Prostate gland (tissue), 2 donors: Measurements from ENCODE around the gene REG4. TPM values are rescaled to one million over a fixed set of nuclear protein-coding genes. Genes with fewer than 3 reads are reported as not detected.
"Not testable (repeated sequence)": the region's sequence is repeated elsewhere in the genome, so short reads cannot be mapped to it uniquely, and the experiment has no call there.

Experiments
- DNase-seq: peaks from one replicate; pipeline ENCODE4 v3.0.0-alpha.2; 2019; ENCODE audit warnings: low spot score
- H3K27ac ChIP-seq, 2 donors: fragments of 200-600 bp; sonication (generic); 2 replicates each; pipeline ENCODE4 v1.5.1; 2017 to 2019
- H3K27me3 ChIP-seq: fragments of 200-600 bp; sonication (generic); replicated peaks from 2 replicates; pipeline ENCODE4 v1.5.1; 2019; ENCODE audit not compliant: insufficient read depth
- H3K36me3 ChIP-seq, 2 donors: fragments of 200-600 bp; sonication (generic); 1 replicate in 1 of 2; 2 replicates in 1 of 2; pipeline versions ENCODE4 v1.5.1 to v1.8.1; 2017 to 2019
- H3K4me1 ChIP-seq: fragments of 200-600 bp; sonication (generic); replicated peaks from 2 replicates; pipeline ENCODE4 v1.5.1; 2019
- H3K4me3 ChIP-seq, 2 donors: fragments of 200-600 bp; sonication (generic); 2 replicates each; pipeline ENCODE4 v1.5.1; 2017 to 2019
- H3K9me3 ChIP-seq: fragments of 200-600 bp; sonication (generic); 2 replicates; pipeline ENCODE4 v1.5.1; 2017
- CTCF ChIP-seq, 4 experiments: fragments of 200-600 bp in 2 of 4; fragments of 450-650 bp in 2 of 4; sonication (generic) in 2 of 4; IDR thresholded peaks; 1 replicate in 3 of 4; 2 replicates in 1 of 4; pipeline ENCODE4 v1.5.1; 2016 to 2019; ENCODE audit warnings: antibody characterized with exemption in 4 of 4, mild to moderate bottlenecking in 2 of 4, moderate library complexity in 2 of 4
- POLR2A ChIP-seq: fragments of 450-650 bp; IDR thresholded peaks from one replicate; pipeline ENCODE4 v1.6.1; 2016; ENCODE audit warnings: antibody characterized with exemption, mild to moderate bottlenecking
- POLR2AphosphoS5 ChIP-seq: sonication (generic); formaldehyde crosslinking; IDR thresholded peaks from one replicate; pipeline ENCODE4 v1.6.1; 2017; ENCODE audit warnings: antibody characterized with exemption
- WGBS: methylation state at CpG from one replicate; pipeline ENCODE4 v1.1.5; 2018; 5-methylcytosine and 5-hydroxymethylcytosine counted together
- intact Hi-C: fragments of 100-400 bp; cut with DNase I; formaldehyde crosslinking; loops from one replicate; pipeline ENCODE4 v1.14.2; 2022
- total RNA-seq, 2 donors: library from RNA; depleted of rRNA; stranded (reverse); fragments of >200 nt; gene quantifications; one replicate each; pipeline ENCODE4 v1.1.0, GENCODE V29; 2016

Gene REG4
- total RNA-seq, 2 donors from 2014 or later, result 0.62 to 2.0 TPM

- intact Hi-C loops, result no loop called here
- H3K9me3 ChIP-seq, result no peaks in the 10 kb centered on the region
- no peaks in the 10 kb centered on the region for H3K27me3 ChIP-seq
- no peak overlapping the region for H3K4me3 ChIP-seq
- 63% methylated on average over 4 of the region's 4 CpGs for WGBS
- H3K4me1 ChIP-seq, result no peaks in the 10 kb centered on the region
- H3K27ac ChIP-seq, result no peak overlapping the region
- no peak for TF ChIP-seq CTCF (IDR thresholded peaks at IDR 0.05)
- no peak for TF ChIP-seq POLR2AphosphoS5
- no peak for TF ChIP-seq POLR2A
- H3K36me3 ChIP-seq, result no peaks in the 10 kb centered on the region
- no peak for DNase-seq
These were observed 18.4 kb upstream of the REG4 start for GRCh38 chr1:119829625-119830024.

DNA sequence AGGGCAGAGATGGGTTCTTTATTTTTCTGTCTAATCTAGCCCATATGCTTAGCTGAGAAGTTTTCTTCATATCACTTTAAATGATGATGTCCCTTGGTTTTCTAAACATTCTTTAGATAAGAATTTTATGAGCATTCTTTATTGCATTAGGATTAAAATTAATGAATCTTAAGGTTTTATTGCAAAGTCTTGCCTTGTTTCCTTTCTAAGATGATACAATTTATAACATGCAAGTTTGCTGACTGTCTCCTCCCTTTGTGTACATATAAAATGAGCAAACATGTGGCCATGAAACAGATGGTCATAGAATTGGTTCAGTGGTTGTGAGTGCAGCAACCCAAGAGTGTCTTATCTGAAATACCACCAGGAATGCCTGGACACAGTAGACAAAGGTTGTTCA is 17.7 kb upstream of the REG4 start:
- H3K36me3 ChIP-seq, H3K27me3 ChIP-seq, intact Hi-C loops, H3K4me1 ChIP-seq, H3K9me3 ChIP-seq, H3K27ac ChIP-seq, H3K4me3 ChIP-seq, DNase-seq: not testable (repeated sequence)

- intact Hi-C loops, result no loop called here
- Histone ChIP-seq H3K27me3 (no peaks in the 10 kb centered on the region), H3K9me3 (no peaks in the 10 kb centered on the region), H3K4me1 (no peaks in the 10 kb centered on the region), H3K27ac (no peak overlapping the region), H3K36me3 (no peaks in the 10 kb centered on the region), H3K4me3 (no peak overlapping the region)
- TF ChIP-seq POLR2AphosphoS5 (no peak), POLR2A (no peak), CTCF (IDR thresholded peaks at IDR 0.05) (no peak)
- 81% methylated on average over 3 of the region's 3 CpGs for WGBS
- DNase-seq, result no peak
These were observed 17.0 kb upstream of the REG4 start for GRCh38 chr1:119828266-119828665.

DNA sequence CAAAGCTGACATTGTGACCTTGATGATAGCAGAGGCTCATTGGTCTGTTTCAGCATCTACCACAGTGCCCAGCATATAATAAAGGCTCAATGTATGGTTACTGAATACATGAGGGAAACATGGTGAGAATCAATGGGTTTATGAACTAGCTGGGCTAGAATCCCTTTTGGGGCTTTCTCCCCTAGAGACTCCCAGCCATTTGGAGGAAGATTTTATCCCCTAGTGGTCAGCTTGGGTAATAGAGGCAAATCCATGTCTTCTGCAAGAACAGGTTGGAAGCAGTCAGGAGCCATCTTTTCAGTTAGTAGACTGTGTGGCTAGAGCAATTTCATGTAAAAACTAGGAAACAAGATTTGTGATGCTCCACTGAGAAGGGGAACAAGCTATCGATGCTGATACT is 15.8 kb upstream of the REG4 start:
- no peak overlapping the region for H3K27ac ChIP-seq
- no peak overlapping the region for H3K4me3 ChIP-seq
- intact Hi-C loops, result no loop called here
- no peaks in the 10 kb centered on the region for H3K9me3 ChIP-seq
- no peak for TF ChIP-seq POLR2A
- TF ChIP-seq POLR2AphosphoS5, result no peak
- peak in 1 of 4 experiments; percentile 17 for TF ChIP-seq CTCF (IDR thresholded peaks at IDR 0.05)
- DNase-seq, result no peak
- no peaks in the 10 kb centered on the region for H3K27me3 ChIP-seq
- H3K36me3 ChIP-seq, result no peaks in the 10 kb centered on the region
- WGBS, result 95% methylated on average over 1 of the region's 1 CpG
- no peaks in the 10 kb centered on the region for H3K4me1 ChIP-seq

DNA sequence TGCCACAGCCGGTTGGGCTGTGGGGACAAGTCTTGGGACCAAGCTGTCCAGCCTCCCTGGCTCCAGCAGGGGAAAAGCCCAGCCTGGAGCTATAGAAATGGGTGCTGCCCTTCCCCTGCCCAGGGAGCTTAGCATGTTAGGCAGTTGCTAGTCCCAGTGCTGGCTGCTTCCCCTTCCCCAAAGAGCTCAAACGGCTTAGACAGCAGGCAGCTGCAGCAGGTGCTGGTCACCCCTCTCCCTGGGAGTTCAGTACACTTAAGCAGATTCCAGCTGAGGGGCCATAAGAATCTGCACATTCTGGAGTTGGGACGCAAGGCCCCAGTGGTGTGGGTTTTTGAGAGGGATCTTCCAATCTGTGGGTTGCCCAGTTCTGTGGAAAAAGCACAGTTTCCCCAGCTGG is 11.1 kb upstream of the REG4 start:
- TF ChIP-seq POLR2AphosphoS5 (no peak), CTCF (IDR thresholded peaks at IDR 0.05) (no peak), POLR2A (no peak)
- Histone ChIP-seq H3K4me1 (no peaks in the 10 kb centered on the region), H3K9me3 (no peaks in the 10 kb centered on the region), H3K27ac (no peak overlapping the region), H3K36me3 (no peaks in the 10 kb centered on the region), H3K27me3 (no peaks in the 10 kb centered on the region), H3K4me3 (no peak overlapping the region)
- intact Hi-C loops, result no loop called here
- WGBS, result 78% methylated on average over 3 of the region's 3 CpGs
- DNase-seq, result no peak
